ENCODE measurements around the gene LRP1. TPM values are rescaled to one million over a fixed set of nuclear protein-coding genes. Genes with fewer than 3 reads are reported as not detected.

The LRP1 gene
- total and polyA plus RNA-seq, 2 experiments from 2014 or later: 47.8 to 76.8 TPM

DNA sequence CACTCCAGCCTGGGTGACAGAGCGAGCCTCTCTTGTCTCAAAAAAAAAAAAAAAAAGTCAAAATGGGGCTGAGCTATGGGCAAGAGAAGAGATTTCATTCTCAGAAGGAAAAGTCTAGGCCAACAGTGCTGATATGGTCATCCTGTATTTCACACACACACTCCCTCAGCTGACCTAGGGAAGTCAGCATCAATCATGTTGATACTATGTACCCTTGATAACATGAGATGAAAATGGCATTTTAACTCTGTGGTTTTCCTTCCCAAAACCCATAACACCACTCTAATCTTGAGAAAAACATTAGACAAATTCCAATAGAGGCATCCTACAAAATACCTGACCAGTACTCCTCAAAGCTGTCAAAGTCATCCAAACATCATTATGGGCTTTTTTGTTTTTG, 47.4 kb upstream of the LRP1 start:
- Histone ChIP-seq H3K27ac (no peak overlapping the region), H3K9me2 (replicated peaks; ENCODE audit: insufficient read depth) (no peaks in the 10 kb centered on the region), H4K20me1 (ENCODE audit: insufficient read depth, poor library complexity, severe bottlenecking) (no peaks in the 10 kb centered on the region), H3K9me3 (ENCODE audit: low read depth) (no peaks in the 10 kb centered on the region), H2AFZ (no peak overlapping the region), H3K36me3 (replicated peaks; ENCODE audit: insufficient read depth, low read depth) (no peaks in the 10 kb centered on the region), H3K27me3 (no peaks in the 10 kb centered on the region), H3K79me2 (peaks cover 18% of the 10 kb centered on the region), H3K4me3 (no peak overlapping the region), H3K4me2 (no peak overlapping the region), H3K4me1 (ENCODE audit: insufficient read depth) (peaks cover 15% of the 10 kb centered on the region)
- 100% methylated on average over 1 of the region's 1 CpG for WGBS (ENCODE audit: low lambda C conversion rate, missing lambda C conversion rate)
- DNase-seq (ENCODE audit: low spot score): no peak
- TF ChIP-seq EZH2phosphoT487 (IDR thresholded peaks at IDR 0.05; ENCODE audit: low read depth, severe bottlenecking, unreplicated experiment) (no peak), EZH2 (IDR thresholded peaks at IDR 0.05; ENCODE audit: borderline replicate concordance) (no peak)
- TF ChIP-seq, protein P1, sequence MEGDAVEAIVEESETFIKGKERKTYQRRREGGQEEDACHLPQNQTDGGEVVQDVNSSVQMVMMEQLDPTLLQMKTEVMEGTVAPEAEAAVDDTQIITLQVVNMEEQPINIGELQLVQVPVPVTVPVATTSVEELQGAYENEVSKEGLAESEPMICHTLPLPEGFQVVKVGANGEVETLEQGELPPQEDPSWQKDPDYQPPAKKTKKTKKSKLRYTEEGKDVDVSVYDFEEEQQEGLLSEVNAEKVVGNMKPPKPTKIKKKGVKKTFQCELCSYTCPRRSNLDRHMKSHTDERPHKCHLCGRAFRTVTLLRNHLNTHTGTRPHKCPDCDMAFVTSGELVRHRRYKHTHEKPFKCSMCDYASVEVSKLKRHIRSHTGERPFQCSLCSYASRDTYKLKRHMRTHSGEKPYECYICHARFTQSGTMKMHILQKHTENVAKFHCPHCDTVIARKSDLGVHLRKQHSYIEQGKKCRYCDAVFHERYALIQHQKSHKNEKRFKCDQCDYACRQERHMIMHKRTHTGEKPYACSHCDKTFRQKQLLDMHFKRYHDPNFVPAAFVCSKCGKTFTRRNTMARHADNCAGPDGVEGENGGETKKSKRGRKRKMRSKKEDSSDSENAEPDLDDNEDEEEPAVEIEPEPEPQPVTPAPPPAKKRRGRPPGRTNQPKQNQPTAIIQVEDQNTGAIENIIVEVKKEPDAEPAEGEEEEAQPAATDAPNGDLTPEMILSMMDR (IDR thresholded peaks at IDR 0.05; ENCODE audit: poor library complexity): no peak

DNA sequence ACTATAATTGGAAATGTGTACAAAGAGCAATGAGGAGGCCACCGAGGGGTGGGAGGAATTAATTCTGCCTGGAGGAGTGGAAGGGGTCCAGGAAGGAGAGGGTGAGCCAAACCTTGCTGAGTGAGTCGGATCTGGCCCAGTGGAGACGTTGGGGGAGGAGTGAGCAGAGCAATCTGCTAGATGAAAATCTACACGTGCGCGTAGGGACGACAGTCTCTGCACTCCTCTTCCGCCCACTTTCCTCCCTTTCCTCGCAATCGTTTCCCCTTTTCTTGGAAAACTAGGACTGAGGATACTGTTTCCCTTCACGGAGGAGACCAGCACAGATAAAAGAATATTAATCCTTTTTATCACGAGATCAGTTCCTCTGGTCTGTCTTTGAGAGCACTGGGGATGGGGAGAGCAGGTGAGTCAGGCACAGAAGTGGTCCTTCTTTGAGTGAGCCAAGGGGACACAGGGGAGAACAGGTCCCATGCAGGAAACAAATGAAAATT, 42.2 kb upstream of the LRP1 start:
- peaks cover 23% of the 10 kb centered on the region for H3K4me1 ChIP-seq (ENCODE audit: insufficient read depth)
- H3K36me3 ChIP-seq (replicated peaks; ENCODE audit: insufficient read depth, low read depth): no peaks in the 10 kb centered on the region
- peaks cover 12% of the 10 kb centered on the region for H4K20me1 ChIP-seq (ENCODE audit: insufficient read depth, poor library complexity, severe bottlenecking)
- H3K4me3 ChIP-seq: no peak overlapping the region
- H3K27ac ChIP-seq: peak overlapping the region; percentile 100
- no peaks in the 10 kb centered on the region for H3K9me3 ChIP-seq (ENCODE audit: low read depth)
- TF ChIP-seq, protein P1 (IDR thresholded peaks at IDR 0.05; ENCODE audit: poor library complexity): no peak
- TF ChIP-seq EZH2phosphoT487 (IDR thresholded peaks at IDR 0.05; ENCODE audit: low read depth, severe bottlenecking, unreplicated experiment): no peak
- H3K27me3 ChIP-seq: no peaks in the 10 kb centered on the region
- H3K79me2 ChIP-seq: peaks cover 21% of the 10 kb centered on the region
- H3K9me2 ChIP-seq (replicated peaks; ENCODE audit: insufficient read depth): no peaks in the 10 kb centered on the region
- 16% methylated on average over 12 of the region's 12 CpGs for WGBS (ENCODE audit: low lambda C conversion rate, missing lambda C conversion rate)
- no peak overlapping the region for H2AFZ ChIP-seq
- peak; percentile 76 for DNase-seq (ENCODE audit: low spot score)
- H3K4me2 ChIP-seq: peak overlapping the region; percentile 89

DNA sequence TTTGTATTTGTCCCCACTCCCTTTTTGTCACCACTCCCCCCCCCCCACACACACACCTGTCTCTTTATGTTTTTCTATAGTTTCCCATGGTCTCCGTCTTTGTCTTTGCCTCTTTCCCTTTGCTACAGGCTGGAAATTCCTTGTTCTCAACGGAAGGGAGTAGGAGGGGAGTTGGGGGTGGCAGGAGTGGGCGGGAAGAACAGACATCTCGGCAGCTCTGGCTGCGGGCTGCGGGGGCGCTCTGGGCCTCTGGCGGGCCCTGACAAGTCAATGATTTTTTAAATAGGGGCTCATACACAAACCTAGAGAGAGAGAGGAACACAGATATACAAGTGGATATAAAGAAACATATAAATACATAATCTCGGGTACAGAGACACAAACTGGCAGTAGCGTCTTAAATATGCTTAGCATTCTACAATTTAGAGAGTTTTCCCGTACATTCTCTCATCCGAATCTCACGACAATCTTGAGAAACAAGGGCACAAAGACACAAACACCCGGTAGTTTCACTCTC, 41.7 kb upstream of the LRP1 start:
- peak; percentile 90 for DNase-seq (ENCODE audit: low spot score)
- Histone ChIP-seq H3K4me2 (peak overlapping the region; percentile 89), H3K4me3 (peak overlapping the region; percentile 40), H2AFZ (peak overlapping the region; percentile 26), H3K4me1 (ENCODE audit: insufficient read depth) (peaks cover 27% of the 10 kb centered on the region), H3K79me2 (peaks cover 26% of the 10 kb centered on the region), H4K20me1 (ENCODE audit: insufficient read depth, poor library complexity, severe bottlenecking) (peaks cover 17% of the 10 kb centered on the region), H3K27ac (peak overlapping the region; percentile 100), H3K9me2 (replicated peaks; ENCODE audit: insufficient read depth) (no peaks in the 10 kb centered on the region), H3K9me3 (ENCODE audit: low read depth) (no peaks in the 10 kb centered on the region), H3K27me3 (no peaks in the 10 kb centered on the region), H3K36me3 (replicated peaks; ENCODE audit: insufficient read depth, low read depth) (no peaks in the 10 kb centered on the region)
- TF ChIP-seq, protein P1 (IDR thresholded peaks at IDR 0.05; ENCODE audit: poor library complexity): peak; percentile 41
- TF ChIP-seq EZH2 (IDR thresholded peaks at IDR 0.05; ENCODE audit: borderline replicate concordance): no peak
- TF ChIP-seq EZH2phosphoT487 (IDR thresholded peaks at IDR 0.05; ENCODE audit: low read depth, severe bottlenecking, unreplicated experiment): no peak
- WGBS (ENCODE audit: low lambda C conversion rate, missing lambda C conversion rate): 4% methylated on average over 14 of the region's 14 CpGs
